ENCODE results near the gene DNAJB5. TPM values are rescaled to one million over a fixed set of nuclear protein-coding genes. Genes with fewer than 3 reads are reported as not detected.

Gene DNAJB5
- polyA plus RNA-seq, 1 experiment: 5.1 TPM

- CTCF ChIA-PET: no interaction called here
- H3K4me3 ChIP-seq (ENCODE audit: low read depth, low read length): no peak overlapping the region
- H3K27me3 ChIP-seq (ENCODE audit: control insufficient read depth, insufficient read depth, low read length): peaks cover 39% of the 10 kb centered on the region
- H3K9me3 ChIP-seq (ENCODE audit: control insufficient read depth, insufficient read depth, low read length): no peaks in the 10 kb centered on the region; the same call in 1 of the 2 replicates
- no peak for DNase-seq (ENCODE audit: low read depth, low spot score)
- no peak overlapping the region for H3K27ac ChIP-seq (ENCODE audit: low read depth, low read length)
- POLR2A ChIA-PET: no interaction called here
- no peak for TF ChIP-seq CTCF (IDR thresholded peaks at IDR 0.05; ENCODE audit: low read depth, low read length)
These were observed 13.1 kb upstream of the DNAJB5 start for GRCh38 chr9:34976441-34976840.

GRCh38 chr9:34976992-34977391, 12.6 kb upstream of the DNAJB5 start:
- ChIA-PET POLR2A (no interaction called here), CTCF (no interaction called here)
- Histone ChIP-seq H3K27me3 (ENCODE audit: control insufficient read depth, insufficient read depth, low read length) (peaks cover 38% of the 10 kb centered on the region), H3K4me3 (ENCODE audit: low read depth, low read length) (no peak overlapping the region), H3K9me3 (ENCODE audit: control insufficient read depth, insufficient read depth, low read length) (no peaks in the 10 kb centered on the region), H3K27ac (ENCODE audit: low read depth, low read length) (no peak overlapping the region)
- no peak for TF ChIP-seq CTCF (IDR thresholded peaks at IDR 0.05; ENCODE audit: low read depth, low read length)
- DNase-seq (ENCODE audit: low read depth, low spot score): no peak

GRCh38 chr9:34980181-34980761, 9.3 kb upstream of the DNAJB5 start:
- POLR2A ChIA-PET: no interaction called here
- Histone ChIP-seq H3K4me3 (ENCODE audit: low read depth, low read length) (no peak overlapping the region), H3K27ac (ENCODE audit: low read depth, low read length) (no peak overlapping the region), H3K9me3 (ENCODE audit: control insufficient read depth, insufficient read depth, low read length) (no peaks in the 10 kb centered on the region), H3K27me3 (ENCODE audit: control insufficient read depth, insufficient read depth, low read length) (peaks cover 26% of the 10 kb centered on the region)
- TF ChIP-seq CTCF (IDR thresholded peaks at IDR 0.05; ENCODE audit: low read depth, low read length): no peak
- CTCF ChIA-PET: interaction anchor here (0.7 kb wide), 2 partner anchors 14 to 80 kb away, joined by 3 to 5 read pairs; no protein-coding TSS in a partner anchor
- no peak for DNase-seq (ENCODE audit: low read depth, low spot score)

GRCh38 chr9:34982361-34982760, 7.2 kb upstream of the DNAJB5 start:
- no peak for DNase-seq (ENCODE audit: low read depth, low spot score)
- Histone ChIP-seq H3K9me3 (ENCODE audit: control insufficient read depth, insufficient read depth, low read length) (no peaks in the 10 kb centered on the region), H3K27me3 (ENCODE audit: control insufficient read depth, insufficient read depth, low read length) (peaks cover 19% of the 10 kb centered on the region), H3K4me3 (ENCODE audit: low read depth, low read length) (no peak overlapping the region), H3K27ac (ENCODE audit: low read depth, low read length) (no peak overlapping the region)
- ChIA-PET CTCF (interaction anchor here (1.0 to 3.5 kb wide), 2 partner anchors 12 to 83 kb away, joined by 3 to 71 read pairs; no protein-coding TSS in a partner anchor), POLR2A (no interaction called here)
- TF ChIP-seq CTCF (IDR thresholded peaks at IDR 0.05; ENCODE audit: low read depth, low read length): no peak

GRCh38 chr9:34983209-34983608, 6.3 kb upstream of the DNAJB5 start:
- Histone ChIP-seq H3K4me3 (ENCODE audit: low read depth, low read length) (no peak overlapping the region), H3K27me3 (ENCODE audit: control insufficient read depth, insufficient read depth, low read length) (peaks cover 13% of the 10 kb centered on the region), H3K27ac (ENCODE audit: low read depth, low read length) (no peak overlapping the region), H3K9me3 (ENCODE audit: control insufficient read depth, insufficient read depth, low read length) (no peaks in the 10 kb centered on the region)
- no peak for TF ChIP-seq CTCF (IDR thresholded peaks at IDR 0.05; ENCODE audit: low read depth, low read length)
- CTCF ChIA-PET: interaction anchor here (1.0 to 3.5 kb wide), 2 partner anchors 11 to 84 kb away, joined by 3 to 71 read pairs; no protein-coding TSS in a partner anchor
- DNase-seq (ENCODE audit: low read depth, low spot score): no peak
- POLR2A ChIA-PET: no interaction called here

Data from AG04450 (cell line).